Upper lobe of left lung (tissue), 4 donors: ENCODE results near the gene LAMA3.

Experiments
- EP300 ChIP-seq, 4 donors: sonication (generic); formaldehyde crosslinking; IDR thresholded peaks; one replicate each; pipeline ENCODE4 v1.5.1; 2017; ENCODE audit warnings: antibody characterized with exemption in 4 of 4, control low read depth in 2 of 4
- POLR2AphosphoS5 ChIP-seq, 2 donors: sonication (generic); formaldehyde crosslinking; IDR thresholded peaks; one replicate each; pipeline ENCODE4 v1.5.1; 2017; ENCODE audit warnings: antibody characterized with exemption in 2 of 2

- TF ChIP-seq EP300 (IDR thresholded peaks at IDR 0.05): no peak
- no peak for TF ChIP-seq POLR2AphosphoS5 (IDR thresholded peaks at IDR 0.05)
Measured at GRCh38 chr18:23718243-23718720, 29.0 kb downstream of the LAMA3 start.
